Measurements from ENCODE around the gene RPS6KA6.

Gene RPS6KA6

DNA sequence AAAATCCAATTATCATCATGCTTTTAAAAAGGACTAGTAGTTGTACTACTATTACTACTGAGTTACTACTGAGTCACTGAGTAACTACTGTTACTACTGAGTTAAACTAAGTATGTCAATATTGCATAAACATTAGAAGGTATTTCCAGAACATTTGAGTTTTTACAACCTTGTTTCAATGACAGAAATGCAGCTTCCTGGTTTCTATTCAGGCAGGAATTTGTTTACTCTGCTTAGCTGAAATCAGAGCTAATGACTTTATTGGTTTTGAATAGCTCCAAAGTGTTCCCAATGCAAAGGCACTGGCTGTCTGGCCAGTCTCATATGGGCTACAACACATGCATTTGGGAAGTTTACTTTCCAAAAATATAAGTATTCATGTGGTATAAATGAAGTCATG, 12.0 kb downstream of the RPS6KA6 start:
- Histone ChIP-seq H3K36me3 (ENCODE audit: control insufficient read depth, insufficient read depth, low read length) (no peaks in the 10 kb centered on the region), H3K27me3 (replicated peaks; ENCODE audit: control insufficient read depth, insufficient read depth, low read length) (no peaks in the 10 kb centered on the region), H3K4me3 (replicated peaks; ENCODE audit: low read depth, low read length) (no peak overlapping the region)
- TF ChIP-seq, protein P1, sequence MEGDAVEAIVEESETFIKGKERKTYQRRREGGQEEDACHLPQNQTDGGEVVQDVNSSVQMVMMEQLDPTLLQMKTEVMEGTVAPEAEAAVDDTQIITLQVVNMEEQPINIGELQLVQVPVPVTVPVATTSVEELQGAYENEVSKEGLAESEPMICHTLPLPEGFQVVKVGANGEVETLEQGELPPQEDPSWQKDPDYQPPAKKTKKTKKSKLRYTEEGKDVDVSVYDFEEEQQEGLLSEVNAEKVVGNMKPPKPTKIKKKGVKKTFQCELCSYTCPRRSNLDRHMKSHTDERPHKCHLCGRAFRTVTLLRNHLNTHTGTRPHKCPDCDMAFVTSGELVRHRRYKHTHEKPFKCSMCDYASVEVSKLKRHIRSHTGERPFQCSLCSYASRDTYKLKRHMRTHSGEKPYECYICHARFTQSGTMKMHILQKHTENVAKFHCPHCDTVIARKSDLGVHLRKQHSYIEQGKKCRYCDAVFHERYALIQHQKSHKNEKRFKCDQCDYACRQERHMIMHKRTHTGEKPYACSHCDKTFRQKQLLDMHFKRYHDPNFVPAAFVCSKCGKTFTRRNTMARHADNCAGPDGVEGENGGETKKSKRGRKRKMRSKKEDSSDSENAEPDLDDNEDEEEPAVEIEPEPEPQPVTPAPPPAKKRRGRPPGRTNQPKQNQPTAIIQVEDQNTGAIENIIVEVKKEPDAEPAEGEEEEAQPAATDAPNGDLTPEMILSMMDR (IDR thresholded peaks at IDR 0.05; ENCODE audit: insufficient read depth, low read length, poor library complexity, severe bottlenecking) = no peak
- DNase-seq (ENCODE audit: extremely low read depth, insufficient read length) = no peak

DNA sequence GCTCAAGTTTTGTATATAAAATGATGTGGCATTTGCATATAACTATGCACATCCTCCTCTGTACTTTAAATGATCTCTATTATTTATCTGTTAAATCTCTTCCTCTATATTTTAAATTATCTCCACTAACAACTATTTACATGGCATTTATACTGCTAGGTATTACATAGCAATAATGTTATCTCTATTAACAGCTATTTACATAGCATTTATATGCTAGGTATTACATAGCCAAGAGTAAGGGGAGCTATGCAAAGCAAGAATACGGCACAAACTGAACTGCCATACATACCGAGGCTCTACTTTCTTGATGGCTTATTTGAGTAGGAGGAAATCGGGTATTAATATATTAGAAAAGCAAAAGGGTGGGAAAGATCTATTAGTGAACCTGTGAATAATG, 12.7 kb downstream of the RPS6KA6 start:
- Histone ChIP-seq H3K36me3 (ENCODE audit: control insufficient read depth, insufficient read depth, low read length) (no peaks in the 10 kb centered on the region), H3K27me3 (replicated peaks; ENCODE audit: control insufficient read depth, insufficient read depth, low read length) (no peaks in the 10 kb centered on the region), H3K4me3 (replicated peaks; ENCODE audit: low read depth, low read length) (no peak overlapping the region)
- TF ChIP-seq, protein P1 (IDR thresholded peaks at IDR 0.05; ENCODE audit: insufficient read depth, low read length, poor library complexity, severe bottlenecking) = no peak
- DNase-seq (ENCODE audit: extremely low read depth, insufficient read length) = no peak

DNA sequence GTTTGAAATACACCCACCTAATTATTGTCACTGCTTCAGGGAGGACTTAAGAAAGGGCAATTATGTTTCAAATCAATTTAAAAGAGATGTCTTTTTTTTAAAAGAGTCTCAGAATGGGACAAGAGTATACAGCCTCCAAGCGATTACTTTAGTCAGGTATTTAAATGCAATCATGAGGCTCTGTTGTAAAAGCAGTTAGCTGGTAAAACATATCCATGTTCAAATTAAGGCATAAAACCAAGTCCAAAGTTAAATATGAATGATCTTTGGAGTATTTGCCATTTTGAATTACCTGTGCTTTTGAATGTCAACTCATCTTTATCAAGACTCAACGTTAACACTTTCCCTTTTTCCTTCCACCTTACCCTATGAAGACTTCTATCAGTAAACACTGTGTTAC, 13.7 kb downstream of the RPS6KA6 start:
- no peaks in the 10 kb centered on the region for H3K36me3 ChIP-seq (ENCODE audit: control insufficient read depth, insufficient read depth, low read length)
- TF ChIP-seq, protein P1 (IDR thresholded peaks at IDR 0.05; ENCODE audit: insufficient read depth, low read length, poor library complexity, severe bottlenecking) = no peak
- H3K4me3 ChIP-seq (replicated peaks; ENCODE audit: low read depth, low read length) = no peak overlapping the region
- no peaks in the 10 kb centered on the region for H3K27me3 ChIP-seq (replicated peaks; ENCODE audit: control insufficient read depth, insufficient read depth, low read length)
- DNase-seq (ENCODE audit: extremely low read depth, insufficient read length) = no peak

DNA sequence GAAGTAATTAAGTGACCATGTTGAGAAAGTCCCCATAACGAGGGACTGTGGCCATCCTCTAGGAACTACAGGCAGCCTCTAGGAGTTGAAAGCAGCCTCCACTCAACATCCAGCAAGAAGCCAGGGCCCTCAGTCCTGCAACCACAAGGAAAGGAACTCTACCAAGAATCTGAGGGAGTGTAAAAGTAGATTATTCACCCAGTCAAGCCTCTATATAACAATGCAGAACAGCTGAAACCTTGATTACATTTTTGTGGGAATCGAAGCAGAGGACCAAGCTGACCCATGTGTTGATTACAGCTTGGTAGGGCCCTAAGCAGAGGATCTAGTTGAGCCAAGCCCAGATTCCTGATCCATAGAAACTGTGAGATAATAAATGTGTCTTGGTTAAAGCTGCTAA, 17.1 kb downstream of the RPS6KA6 start:
- no peak for DNase-seq (ENCODE audit: extremely low read depth, insufficient read length)
- Histone ChIP-seq H3K27me3 (replicated peaks; ENCODE audit: control insufficient read depth, insufficient read depth, low read length) (no peaks in the 10 kb centered on the region), H3K36me3 (ENCODE audit: control insufficient read depth, insufficient read depth, low read length) (no peaks in the 10 kb centered on the region), H3K4me3 (replicated peaks; ENCODE audit: low read depth, low read length) (no peak overlapping the region)
- TF ChIP-seq, protein P1 (IDR thresholded peaks at IDR 0.05; ENCODE audit: insufficient read depth, low read length, poor library complexity, severe bottlenecking) = no peak

DNA sequence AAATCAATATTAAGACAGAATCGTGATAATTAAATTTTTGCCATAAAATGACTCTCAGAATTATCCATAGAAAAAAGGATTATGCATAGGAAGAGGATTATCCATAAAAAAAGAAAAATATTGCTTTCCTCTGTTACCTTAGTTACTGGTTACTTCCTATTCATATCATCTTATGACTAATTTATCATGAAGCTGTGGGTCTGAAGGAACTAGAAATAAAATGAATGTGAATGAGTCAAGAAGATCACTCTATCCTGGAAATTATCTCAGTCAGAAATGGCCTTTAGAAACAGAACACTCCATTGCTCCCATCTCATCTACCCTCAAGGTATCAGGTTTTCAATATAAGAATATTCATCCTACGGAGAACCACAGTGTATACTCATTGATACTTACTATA, 19.4 kb downstream of the RPS6KA6 start:
- TF ChIP-seq, protein P1 (IDR thresholded peaks at IDR 0.05; ENCODE audit: insufficient read depth, low read length, poor library complexity, severe bottlenecking) = no peak
- Histone ChIP-seq H3K27me3 (replicated peaks; ENCODE audit: control insufficient read depth, insufficient read depth, low read length) (no peaks in the 10 kb centered on the region), H3K4me3 (replicated peaks; ENCODE audit: low read depth, low read length) (no peak overlapping the region), H3K36me3 (ENCODE audit: control insufficient read depth, insufficient read depth, low read length) (no peaks in the 10 kb centered on the region)
- no peak for DNase-seq (ENCODE audit: extremely low read depth, insufficient read length)

DNA sequence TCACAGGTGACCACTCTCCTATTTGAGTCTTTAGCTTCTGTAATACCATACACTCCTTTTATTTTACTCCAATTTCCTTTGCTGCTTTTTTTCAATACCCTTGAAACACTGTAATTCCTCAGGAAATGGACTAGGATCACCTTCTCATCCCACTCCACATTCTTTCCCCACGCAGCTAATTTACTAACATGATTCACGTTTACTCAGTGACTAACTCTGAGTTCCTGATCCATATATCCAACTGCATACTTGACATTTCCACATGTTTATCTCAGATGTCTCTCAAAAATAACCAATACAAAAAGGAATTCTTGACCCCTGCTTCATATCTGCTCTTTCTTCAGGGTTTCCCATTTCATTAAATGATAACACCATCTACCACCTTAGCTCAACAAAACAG, 19.9 kb downstream of the RPS6KA6 start:
- H3K27me3 ChIP-seq (replicated peaks; ENCODE audit: control insufficient read depth, insufficient read depth, low read length) = no peaks in the 10 kb centered on the region
- no peak overlapping the region for H3K4me3 ChIP-seq (replicated peaks; ENCODE audit: low read depth, low read length)
- TF ChIP-seq, protein P1 (IDR thresholded peaks at IDR 0.05; ENCODE audit: insufficient read depth, low read length, poor library complexity, severe bottlenecking) = no peak
- no peaks in the 10 kb centered on the region for H3K36me3 ChIP-seq (ENCODE audit: control insufficient read depth, insufficient read depth, low read length)
- DNase-seq (ENCODE audit: extremely low read depth, insufficient read length) = no peak

Measured in GM06990 (cell line).